ENCODE measurements around the gene CNGA3. TPM values are rescaled to one million over a fixed set of nuclear protein-coding genes. Genes with fewer than 3 reads are reported as not detected.

CNGA3 gene
- total RNA-seq, 6 experiments from 2014 or later, result not detected

DNA sequence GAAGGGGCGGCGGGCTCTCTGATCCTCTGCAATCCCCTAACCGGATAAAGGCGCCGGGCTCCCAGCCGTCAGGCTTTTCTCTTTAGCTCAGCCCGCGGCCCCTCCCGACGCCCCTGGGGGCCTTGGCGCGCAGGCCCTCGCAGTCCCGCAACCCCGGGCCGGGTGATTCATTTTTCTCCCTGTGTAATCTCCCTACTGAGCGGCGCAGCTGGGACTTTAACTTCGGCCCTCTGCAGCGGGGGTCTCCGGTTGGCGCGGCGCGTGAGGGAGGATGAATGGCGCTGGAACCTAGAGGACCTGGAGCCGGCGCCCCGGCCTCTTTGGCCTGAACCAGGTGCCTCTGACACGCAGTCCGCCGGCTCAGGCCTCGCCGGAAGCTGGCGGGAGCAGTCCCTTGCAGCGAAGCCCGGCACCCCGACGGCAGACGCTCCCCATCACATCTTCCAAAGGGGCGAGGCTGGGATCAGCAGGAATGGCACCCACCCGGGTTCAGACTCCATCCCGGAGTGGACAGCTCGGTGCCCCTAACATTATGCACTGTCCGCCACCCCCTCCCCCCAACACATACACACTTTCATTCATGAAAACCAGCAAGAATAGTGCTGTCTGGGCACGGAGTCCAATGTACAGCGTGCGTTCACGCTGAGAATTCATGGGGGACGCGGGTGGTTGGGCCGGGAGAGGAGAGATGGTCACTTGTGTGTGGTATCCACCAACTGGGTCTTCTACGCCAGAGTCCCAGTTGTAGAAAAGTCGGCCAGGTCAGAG lies 1.2 kb downstream of the CNGA3 start:
- WGBS (ENCODE audit: insufficient coverage, low coverage, low lambda C conversion rate, missing lambda C conversion rate), result 0% methylated on average over 1 of the region's 54 CpGs
- TF ChIP-seq POLR2A (IDR thresholded peaks at IDR 0.05), result no peak
- TF ChIP-seq, protein P1, sequence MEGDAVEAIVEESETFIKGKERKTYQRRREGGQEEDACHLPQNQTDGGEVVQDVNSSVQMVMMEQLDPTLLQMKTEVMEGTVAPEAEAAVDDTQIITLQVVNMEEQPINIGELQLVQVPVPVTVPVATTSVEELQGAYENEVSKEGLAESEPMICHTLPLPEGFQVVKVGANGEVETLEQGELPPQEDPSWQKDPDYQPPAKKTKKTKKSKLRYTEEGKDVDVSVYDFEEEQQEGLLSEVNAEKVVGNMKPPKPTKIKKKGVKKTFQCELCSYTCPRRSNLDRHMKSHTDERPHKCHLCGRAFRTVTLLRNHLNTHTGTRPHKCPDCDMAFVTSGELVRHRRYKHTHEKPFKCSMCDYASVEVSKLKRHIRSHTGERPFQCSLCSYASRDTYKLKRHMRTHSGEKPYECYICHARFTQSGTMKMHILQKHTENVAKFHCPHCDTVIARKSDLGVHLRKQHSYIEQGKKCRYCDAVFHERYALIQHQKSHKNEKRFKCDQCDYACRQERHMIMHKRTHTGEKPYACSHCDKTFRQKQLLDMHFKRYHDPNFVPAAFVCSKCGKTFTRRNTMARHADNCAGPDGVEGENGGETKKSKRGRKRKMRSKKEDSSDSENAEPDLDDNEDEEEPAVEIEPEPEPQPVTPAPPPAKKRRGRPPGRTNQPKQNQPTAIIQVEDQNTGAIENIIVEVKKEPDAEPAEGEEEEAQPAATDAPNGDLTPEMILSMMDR (IDR thresholded peaks at IDR 0.05), result no peak
- Histone ChIP-seq H3K4me1 (peaks cover 0 to 4% (median 0%) of the 10 kb centered on the region in 4 donors), H3K4me3 (no peak overlapping the region), H3K9me3 (no peaks in the 10 kb centered on the region), H3K27ac (no peak overlapping the region), H3K36me3 (no peaks in the 10 kb centered on the region), H3K27me3 (peaks cover 10 to 21% of the 10 kb centered on the region in 2 donors)
- intact Hi-C loops (cut with DNase I), result no loop called here
- ATAC-seq (no peak), DNase-seq (no peak)

DNA sequence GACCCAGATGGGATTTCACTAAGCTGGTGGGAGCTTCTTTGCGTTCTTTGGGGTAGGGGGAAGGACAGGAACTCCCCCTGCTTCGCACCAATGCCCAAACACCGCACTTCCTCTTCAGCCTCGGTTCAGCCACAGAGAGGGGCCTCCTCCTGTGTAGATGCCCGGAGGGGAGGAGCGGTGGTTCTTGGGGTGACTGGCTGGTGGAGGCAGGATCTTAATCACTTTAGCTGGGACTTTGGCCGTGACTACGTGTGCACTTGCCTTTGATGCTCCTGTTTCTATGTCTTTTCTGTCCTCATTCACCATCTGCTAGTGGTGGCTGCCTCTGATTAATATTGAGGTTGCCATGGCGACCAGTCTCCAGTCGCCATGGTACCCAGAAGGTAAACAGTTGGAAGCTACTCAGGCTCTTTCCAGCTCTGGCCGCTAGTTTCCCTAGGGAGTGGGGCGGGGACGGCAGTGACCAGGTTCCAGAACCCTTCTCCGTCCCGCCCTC lies 1.9 kb downstream of the CNGA3 start:
- Histone ChIP-seq H3K9me3 (no peaks in the 10 kb centered on the region), H3K36me3 (no peaks in the 10 kb centered on the region), H3K4me3 (no peak overlapping the region), H3K4me1 (peaks cover 0 to 4% (median 0%) of the 10 kb centered on the region in 4 donors), H3K27ac (no peak overlapping the region), H3K27me3 (peaks cover 10 to 21% of the 10 kb centered on the region in 2 donors)
- WGBS (ENCODE audit: insufficient coverage, low coverage, low lambda C conversion rate, missing lambda C conversion rate), result 11% methylated on average over 8 of the region's 15 CpGs
- DNase-seq (no peak), ATAC-seq (no peak)
- TF ChIP-seq POLR2A (IDR thresholded peaks at IDR 0.05), result no peak
- TF ChIP-seq, protein P1 (IDR thresholded peaks at IDR 0.05), result no peak
- intact Hi-C loops (cut with DNase I), result no loop called here

DNA sequence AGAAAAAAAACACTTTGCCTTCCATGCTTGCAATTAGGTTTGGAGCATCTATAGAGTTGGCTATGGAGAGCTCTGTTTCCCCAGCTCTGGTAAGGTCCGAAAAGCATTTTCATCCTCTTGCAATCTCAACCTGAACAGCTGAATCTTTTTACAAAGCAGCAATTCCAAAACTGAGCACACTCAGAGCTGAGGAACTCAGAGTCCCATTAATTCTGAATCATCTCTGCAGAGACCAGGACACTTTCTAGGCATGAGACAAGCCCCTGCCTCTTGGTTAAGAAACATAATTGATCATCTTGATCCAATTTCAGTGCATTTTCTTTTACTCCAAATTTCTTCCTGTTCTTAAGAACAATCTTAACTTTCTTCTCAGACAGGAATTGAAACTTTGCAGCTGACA lies 4.2 kb downstream of the CNGA3 start:
- H3K27me3 ChIP-seq, result peaks cover 10 to 21% of the 10 kb centered on the region in 2 donors
- no peaks in the 10 kb centered on the region for H3K9me3 ChIP-seq
- H3K27ac ChIP-seq, result no peak overlapping the region
- WGBS (ENCODE audit: insufficient coverage, low coverage, low lambda C conversion rate, missing lambda C conversion rate), result 86% methylated on average over 1 of the region's 1 CpG
- intact Hi-C loops (cut with DNase I), result no loop called here
- ATAC-seq (no peak), DNase-seq (no peak)
- TF ChIP-seq POLR2A (IDR thresholded peaks at IDR 0.05), result no peak
- TF ChIP-seq, protein P1 (IDR thresholded peaks at IDR 0.05), result no peak
- H3K36me3 ChIP-seq, result no peaks in the 10 kb centered on the region
- H3K4me1 ChIP-seq, result peaks cover 0 to 4% (median 0%) of the 10 kb centered on the region in 4 donors
- no peak overlapping the region for H3K4me3 ChIP-seq

DNA sequence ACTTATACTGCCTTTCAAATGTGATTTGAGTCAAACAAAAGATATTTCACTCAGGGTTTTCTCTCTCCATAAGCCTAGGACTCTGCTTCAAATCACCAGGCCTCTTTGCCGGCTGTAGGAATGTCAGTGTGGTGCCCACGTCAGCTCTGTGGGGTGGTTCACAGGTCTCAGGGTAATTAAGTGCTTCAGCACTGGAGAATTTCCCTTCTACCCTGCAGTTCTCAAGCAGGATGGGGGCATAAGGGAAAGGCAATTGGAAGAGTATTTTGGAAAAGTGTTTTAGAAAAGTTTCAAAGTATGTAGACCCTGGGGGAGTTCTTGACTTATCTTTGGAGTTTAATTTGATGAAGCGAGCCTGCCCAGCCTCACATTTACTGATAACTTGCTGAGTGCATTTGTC lies 9.6 kb downstream of the CNGA3 start:
- no peaks in the 10 kb centered on the region for H3K4me1 ChIP-seq
- H3K27me3 ChIP-seq, result no peaks in the 10 kb centered on the region
- DNase-seq, result no peak
- no peak for ATAC-seq
- TF ChIP-seq POLR2A (IDR thresholded peaks at IDR 0.05), result no peak
- TF ChIP-seq, protein P1 (IDR thresholded peaks at IDR 0.05), result no peak
- no peaks in the 10 kb centered on the region for H3K9me3 ChIP-seq
- 42% methylated on average over 3 of the region's 3 CpGs for WGBS (ENCODE audit: insufficient coverage, low coverage, low lambda C conversion rate, missing lambda C conversion rate)
- intact Hi-C loops (cut with DNase I), result no loop called here
- H3K27ac ChIP-seq, result no peak overlapping the region
- H3K36me3 ChIP-seq, result no peaks in the 10 kb centered on the region
- H3K4me3 ChIP-seq, result no peak overlapping the region
